Embryonic facial prominence (tissue), 1 donor: ENCODE measurements around the gene TRIOBP.
A peak's percentile ranks its signal among the peaks of the same experiment; 100 is the strongest.
"Not testable (repeated sequence)": the region's sequence is repeated elsewhere in the genome, so short reads cannot be mapped to it uniquely, and the experiment has no call there.

Experiments used
- DNase-seq: peaks from one replicate; pipeline ENCODE4 v3.0.0-alpha.2; 2016; ENCODE audit errors: extremely low spot score

TRIOBP gene

GRCh38 chr22:37777122-37777687, 80.4 kb downstream of the TRIOBP start:
- no peak for DNase-seq

DNA sequence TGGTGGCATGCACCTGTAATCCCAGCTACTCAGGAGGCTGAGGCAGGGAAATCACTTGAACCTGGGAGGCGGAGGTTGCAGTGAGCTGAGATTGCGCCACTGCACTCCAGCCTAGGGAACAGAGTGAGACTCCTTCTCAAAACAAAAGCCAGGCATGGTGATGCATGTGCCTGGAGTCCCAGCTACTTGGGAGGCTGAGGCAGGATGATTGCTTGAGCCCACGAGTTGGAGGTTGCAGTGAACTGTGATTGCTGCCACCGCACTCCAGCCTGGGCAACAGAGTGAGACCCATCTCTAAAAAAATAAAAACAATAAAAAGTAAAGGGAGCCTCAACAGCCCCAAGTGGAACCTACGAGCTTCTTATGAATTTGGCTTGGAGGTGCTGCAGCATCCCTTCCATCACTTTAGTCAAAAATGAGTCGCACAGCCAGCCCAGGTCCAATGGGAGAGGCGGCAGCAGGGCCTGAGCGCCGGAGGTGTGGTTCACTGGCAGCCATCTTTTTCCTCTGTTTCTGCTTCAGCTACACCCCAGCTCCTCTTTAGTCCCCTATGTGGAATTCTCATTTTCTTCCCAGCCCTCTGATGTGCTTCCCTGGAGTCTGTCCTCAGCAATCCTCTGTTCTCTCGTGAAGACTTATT, 81.6 kb downstream of the TRIOBP start:
- no peak for DNase-seq

DNA sequence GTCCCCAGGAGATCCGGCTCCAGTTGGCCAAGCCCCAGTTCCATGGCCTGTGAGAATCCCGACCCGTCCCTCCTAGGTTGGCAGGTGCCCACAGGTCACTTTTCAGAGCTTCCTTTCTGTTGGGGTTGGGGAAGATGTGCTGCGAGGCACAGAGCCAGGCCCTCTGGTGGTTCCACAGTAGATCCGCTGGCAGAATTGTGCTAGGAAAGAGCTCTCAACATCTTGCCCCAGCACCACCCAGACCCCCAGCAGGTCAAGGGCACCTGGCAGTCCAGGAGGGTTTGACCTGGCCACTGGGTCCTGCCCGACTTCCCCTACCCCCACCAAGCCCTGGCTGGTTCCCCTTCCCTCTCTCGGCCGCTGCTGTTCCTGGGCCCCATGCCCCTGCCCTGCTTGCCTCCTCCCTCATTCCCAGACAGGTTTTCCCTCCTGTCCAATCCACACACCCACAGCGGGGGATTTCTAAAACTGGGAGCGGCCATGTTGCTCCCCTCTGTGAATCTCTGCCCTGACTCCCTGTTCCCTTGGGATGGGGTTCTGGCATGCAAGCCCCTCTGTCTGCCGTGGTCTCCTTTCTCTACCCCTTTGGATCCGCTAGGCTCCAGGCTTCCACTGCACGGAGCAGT, 84.7 kb downstream of the TRIOBP start:
- DNase-seq: no peak

GRCh38 chr22:37782340-37783168, 85.7 kb downstream of the TRIOBP start:
- DNase-seq: no peak

DNA sequence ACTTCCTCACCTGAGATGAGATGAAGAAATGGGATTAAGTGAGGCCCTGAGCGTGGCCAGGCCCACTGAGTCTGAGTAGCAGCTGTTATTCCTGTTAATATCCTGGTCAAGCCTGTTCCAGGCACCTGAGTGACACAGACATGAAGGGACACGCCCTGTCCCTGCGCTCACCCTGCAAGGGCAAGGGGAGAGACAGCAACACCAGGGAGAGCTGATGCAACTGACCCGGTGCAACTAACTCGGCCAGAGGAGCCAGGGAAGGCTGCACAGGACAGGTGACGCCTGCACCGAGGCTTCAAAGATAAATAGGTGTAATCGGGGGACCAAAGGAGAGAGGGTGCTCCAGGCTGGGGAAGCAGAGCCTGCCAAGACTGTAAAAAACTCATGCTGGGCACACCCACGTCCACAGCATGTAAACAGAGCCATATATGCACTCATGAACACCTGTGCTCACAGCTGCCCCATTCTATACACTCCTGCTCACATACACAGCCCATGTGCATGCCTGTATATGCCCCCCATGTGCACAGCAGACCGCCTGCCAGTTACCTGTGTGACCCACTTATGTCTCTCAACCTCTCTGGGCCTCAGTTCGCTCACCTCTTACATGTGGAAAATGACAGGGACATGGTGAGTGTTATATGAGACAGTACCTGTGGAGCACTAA, 88.1 kb downstream of the TRIOBP start:
- no peak for DNase-seq

DNA sequence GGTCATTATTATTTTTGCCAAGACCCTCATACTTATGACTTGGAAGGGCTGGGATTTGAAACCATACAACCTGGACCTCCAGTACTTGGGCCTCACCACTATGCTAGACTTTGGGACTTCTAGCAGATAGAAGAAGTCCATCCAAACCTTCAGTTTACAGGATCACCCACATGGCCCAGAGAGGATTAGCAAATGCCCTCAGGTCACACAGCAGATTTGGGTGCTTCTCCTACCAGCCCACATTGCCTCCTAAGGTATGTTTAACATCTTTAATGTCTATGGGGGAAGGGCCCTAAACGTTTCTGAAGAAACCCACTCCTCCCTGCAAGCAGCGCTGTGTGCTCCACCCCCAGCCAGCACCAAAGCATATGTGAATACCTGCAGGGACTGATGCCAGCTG, 93.4 kb downstream of the TRIOBP start:
- DNase-seq: no peak

GRCh38 chr22:37792494-37792893, 95.6 kb downstream of the TRIOBP start:
- no peak for DNase-seq

DNA sequence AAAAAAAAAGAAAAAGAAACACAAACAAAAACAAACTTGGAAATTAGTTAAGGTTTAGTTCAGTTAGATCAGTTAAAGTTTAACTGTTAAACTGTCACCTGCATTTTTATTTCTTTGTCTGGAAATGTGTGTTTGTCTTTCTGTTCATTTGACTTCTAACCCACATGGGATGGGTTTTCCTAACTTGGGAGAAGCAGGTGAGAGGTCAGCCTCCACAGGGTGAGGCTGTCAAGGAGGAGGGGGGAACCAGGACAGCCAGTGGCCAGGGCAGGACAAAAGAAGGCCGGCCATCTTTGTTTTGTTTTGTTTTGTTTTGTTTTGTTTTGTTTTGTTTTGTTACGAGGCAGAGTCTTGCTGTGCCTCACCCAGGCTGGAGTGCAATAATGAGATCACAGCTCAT, 97.5 kb downstream of the TRIOBP start:
- DNase-seq: no peak

GRCh38 chr22:37796079-37796478, 99.2 kb downstream of the TRIOBP start:
- DNase-seq: no peak

DNA sequence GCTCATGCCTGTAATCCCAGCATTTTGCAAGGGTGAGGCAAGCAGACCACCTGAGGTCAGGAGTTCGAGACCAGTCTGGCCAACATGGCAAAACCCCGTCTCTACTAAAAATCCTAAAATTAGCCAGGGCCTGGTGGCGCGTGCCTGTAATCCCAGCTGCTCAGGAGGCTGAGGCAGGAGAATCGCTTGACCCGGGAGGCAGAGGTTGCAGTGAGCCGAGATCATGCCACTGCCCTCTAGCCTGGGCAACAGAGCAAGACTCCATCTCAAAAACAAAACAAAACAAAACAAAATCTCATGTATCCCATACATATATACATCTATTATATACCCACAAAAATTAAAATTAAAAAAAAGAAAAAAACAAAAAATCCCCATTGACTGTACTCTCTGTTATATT, 100.4 kb downstream of the TRIOBP start:
- not testable (repeated sequence) for DNase-seq

DNA sequence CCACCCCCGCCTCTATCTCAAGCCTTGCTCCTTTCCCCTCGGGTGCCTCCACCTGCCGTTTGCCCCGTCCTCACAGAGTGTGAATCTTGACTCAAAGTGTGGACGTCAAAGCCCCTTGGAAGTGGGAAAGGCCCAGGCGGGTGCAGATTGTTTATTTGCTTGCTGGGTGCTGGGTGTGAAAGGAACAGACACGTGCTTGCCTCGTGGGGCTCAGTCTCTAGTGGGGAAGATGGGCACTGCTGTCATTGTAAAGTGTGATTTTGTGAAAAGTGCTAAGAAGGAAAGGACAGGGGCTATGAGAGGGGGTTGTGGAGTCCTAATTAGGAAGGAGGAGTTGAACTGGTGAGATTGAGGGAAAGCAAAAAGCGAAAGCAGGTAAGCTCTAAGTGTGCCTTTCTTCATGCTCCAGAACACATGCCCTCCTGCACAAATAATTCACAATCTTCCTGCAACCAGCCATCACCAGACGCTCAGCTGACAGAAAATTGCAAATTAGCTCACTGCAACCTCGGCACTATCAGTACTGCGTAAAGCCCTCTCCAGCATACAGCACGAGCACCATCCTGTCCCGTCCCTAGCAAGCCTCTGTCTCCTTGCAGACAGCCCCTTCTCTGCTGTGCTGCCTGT, 101.1 kb downstream of the TRIOBP start:
- DNase-seq: no peak

- DNase-seq: not testable (repeated sequence)
These were observed 103.1 kb downstream of the TRIOBP start for GRCh38 chr22:37799979-37800378.

GRCh38 chr22:37801946-37802309, 105.1 kb downstream of the TRIOBP start:
- DNase-seq: no peak

- DNase-seq: no peak
These were observed 105.7 kb downstream of the TRIOBP start for GRCh38 chr22:37802310-37803194.

DNA sequence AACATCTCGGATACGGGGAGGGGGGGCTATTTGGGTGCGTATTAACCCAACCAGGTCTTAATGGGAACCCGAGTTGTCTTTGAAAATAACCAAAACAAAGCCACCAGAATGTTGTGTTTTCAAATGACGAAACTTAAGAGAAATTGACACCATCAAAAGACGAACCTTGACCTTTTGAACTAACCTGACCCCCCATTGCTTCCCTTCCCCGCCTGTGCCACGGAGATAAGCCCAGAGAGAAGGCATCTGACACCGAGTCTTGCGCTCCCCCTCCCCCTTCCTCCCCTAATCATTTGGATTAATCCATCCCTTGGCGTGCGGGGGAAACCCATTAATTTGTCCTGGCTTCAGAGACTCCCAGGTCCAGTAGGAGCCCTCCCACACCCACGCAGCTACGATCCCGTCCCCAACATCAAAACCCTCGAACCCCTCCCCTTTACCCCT, 106.4 kb downstream of the TRIOBP start:
- DNase-seq: no peak

DNA sequence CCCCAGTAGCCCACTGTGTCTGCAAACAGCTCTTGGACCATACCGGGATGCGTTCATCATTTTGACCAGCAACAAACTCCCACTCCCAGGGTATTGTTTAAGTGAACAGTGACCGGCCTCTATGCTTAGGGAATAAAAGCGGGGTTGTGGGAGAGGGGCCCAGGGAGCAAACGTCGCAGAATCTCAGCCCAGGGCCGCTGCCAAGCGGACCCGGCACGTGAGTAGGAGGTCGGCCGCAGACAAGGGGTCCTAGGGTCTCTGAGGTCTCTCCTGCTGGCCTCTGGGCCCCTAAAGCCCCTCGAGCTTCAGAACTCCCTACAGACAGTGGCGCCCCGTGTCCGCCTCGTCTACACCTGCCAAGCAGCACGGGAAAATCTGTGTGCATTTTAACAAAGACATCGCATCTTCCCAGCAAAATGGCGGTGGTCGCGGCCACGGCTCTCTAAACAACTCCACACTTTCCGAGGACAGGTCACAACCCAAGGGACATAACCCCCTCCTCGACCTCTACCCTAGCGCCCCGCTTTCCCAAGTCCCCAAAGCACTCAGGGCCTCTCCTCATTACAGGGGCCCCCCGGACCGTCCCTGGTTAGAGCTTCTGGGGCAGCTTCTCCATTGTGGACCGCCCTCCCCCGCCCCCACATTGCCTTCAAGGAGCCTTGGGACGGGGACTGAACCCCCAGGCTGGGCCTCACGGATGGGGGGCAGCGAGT, 106.9 kb downstream of the TRIOBP start:
- DNase-seq: no peak

DNA sequence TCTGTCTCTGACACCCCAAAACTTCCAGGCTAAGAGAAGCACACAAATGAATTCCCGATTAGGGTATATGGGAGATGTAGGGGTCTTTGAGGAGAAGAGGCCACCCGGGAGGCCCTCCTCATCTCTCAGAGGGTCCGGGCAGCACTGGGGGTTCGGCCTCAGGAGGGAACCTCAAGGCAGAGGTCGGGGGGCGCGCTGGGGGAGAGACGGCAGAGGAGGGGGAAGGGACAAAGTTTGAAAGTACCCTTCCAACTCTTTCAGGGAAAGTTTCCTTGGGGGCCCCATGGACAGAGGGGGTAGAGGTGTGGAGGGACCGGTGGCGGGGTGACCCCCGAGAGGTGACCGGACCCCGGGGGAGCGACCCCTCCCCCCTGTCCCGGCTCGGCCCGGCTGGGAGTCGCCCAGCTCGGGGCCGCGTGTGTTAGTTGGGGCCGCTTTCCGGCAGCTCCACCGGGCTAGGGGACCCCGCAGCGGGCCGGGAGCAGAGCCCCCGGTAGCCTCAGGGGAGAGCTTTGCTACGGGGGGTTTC, 107.6 kb downstream of the TRIOBP start:
- no peak for DNase-seq

- peak; percentile 84 for DNase-seq
These were observed 108.3 kb downstream of the TRIOBP start for GRCh38 chr22:37804881-37805809.
